NT2/D1 (cell line): ENCODE measurements around the gene CDK5R1.

Experiments used
- SUZ12 ChIP-seq: IDR thresholded peaks from 2 replicates; pipeline ENCODE4 v1.6.1; 2011; ENCODE audit not compliant: insufficient read length, insufficient read depth; ENCODE audit errors: extremely low read depth
- YY1 ChIP-seq: IDR thresholded peaks from 2 replicates; pipeline ENCODE4 v1.6.1; 2011; ENCODE audit not compliant: insufficient read length, insufficient read depth
- ZNF274 ChIP-seq: IDR thresholded peaks from 2 replicates; pipeline ENCODE4 v1.6.1; 2011; ENCODE audit warnings: mild to moderate bottlenecking, low read depth, low read length

DNA sequence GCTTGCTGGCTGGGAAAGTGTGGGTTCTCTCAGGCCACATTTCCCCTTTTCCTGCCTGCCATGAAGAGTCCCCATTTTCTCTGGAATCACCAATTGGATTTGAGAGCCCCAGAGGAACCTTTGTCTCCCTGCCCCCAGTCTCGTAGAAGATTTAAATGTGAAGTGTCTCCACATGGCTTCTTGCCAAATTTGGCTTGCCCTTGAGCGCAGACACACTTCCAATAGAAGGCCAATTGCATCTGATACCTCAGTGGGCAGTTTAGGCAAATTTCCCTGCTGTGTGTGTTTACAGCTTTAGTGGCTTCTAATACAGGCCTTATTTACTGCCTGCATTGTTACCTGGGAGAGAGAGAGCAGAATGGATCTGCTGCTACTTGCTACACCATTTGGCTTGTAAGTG lies 29.7 kb downstream of the CDK5R1 start:
- TF ChIP-seq YY1: no peak
- TF ChIP-seq SUZ12: no peak
- no peak for TF ChIP-seq ZNF274
